ENCODE results near the gene SLC13A3. TPM values are rescaled to one million over a fixed set of nuclear protein-coding genes. Genes with fewer than 3 reads are reported as not detected.

Gene SLC13A3
- polyA plus RNA-seq, 1 donor = 3.7 TPM

DNA sequence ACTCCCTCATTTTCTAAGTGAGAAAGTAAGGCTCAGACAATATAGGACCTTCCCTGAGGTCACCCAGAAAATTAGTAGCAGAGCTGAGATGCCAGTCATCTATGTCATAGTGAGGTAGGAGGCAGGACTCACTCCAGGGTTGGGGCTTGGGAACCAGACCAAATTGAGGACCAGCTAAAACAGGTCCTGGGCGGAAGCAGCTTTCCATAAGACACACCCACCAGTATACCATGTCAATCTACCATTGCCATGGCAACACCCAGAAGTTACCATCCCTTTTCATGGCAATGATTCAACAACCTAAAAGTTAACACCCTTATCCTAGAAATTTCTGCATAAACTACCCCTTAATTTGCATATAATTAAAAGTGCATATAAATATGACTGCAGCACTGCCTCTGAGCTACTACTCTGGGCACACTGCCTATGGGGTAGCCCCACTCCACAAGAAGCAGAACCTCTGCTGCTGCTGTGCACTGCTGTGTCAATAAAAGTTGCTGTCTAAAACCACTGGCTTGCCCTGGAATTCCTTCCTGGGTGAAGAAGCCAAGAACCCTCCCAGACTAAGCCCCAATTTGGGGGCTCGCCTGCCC lies 70.5 kb downstream of the SLC13A3 start:
- Histone ChIP-seq H3K9me3 (ENCODE audit: control insufficient read depth, low read depth, low read length) (no peaks in the 10 kb centered on the region), H3K27ac (ENCODE audit: low read length) (no peak overlapping the region), H3K4me3 (ENCODE audit: low read length) (no peak overlapping the region), H3K4me1 (ENCODE audit: control insufficient read depth, insufficient read depth, low read length) (no peaks in the 10 kb centered on the region), H3K27me3 (ENCODE audit: control insufficient read depth, insufficient read depth, low read length) (no peaks in the 10 kb centered on the region), H3K36me3 (ENCODE audit: control insufficient read depth, insufficient read depth, low read length) (no peaks in the 10 kb centered on the region)
- WGBS (ENCODE audit: insufficient coverage, low lambda C conversion rate) = no CpG with 5 or more reads among the region's 2 CpGs
- DNase-seq = no peak

DNA sequence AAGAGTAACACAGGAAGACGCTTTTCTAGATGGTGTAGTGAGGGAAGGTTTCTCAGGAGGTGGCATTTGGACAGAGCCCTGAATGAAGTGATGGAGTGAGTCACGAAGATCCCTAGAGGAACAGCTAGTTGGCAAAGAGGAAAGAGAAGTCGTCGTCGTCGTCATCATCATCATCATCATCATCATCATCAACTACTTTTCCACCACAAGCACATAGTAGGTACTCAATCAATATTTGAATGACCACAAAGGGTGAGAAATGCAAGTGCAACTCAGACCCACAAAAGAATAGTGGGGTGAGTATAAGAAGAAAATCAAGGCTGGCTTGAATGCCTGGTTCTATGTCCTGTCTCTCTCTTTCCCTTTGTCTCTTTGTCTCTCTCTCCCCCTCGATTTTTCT lies 72.5 kb downstream of the SLC13A3 start:
- no peaks in the 10 kb centered on the region for H3K4me1 ChIP-seq (ENCODE audit: control insufficient read depth, insufficient read depth, low read length)
- H3K4me3 ChIP-seq (ENCODE audit: low read length) = no peak overlapping the region
- no peaks in the 10 kb centered on the region for H3K36me3 ChIP-seq (ENCODE audit: control insufficient read depth, insufficient read depth, low read length)
- DNase-seq = no peak
- no peaks in the 10 kb centered on the region for H3K9me3 ChIP-seq (ENCODE audit: control insufficient read depth, low read depth, low read length)
- H3K27me3 ChIP-seq (ENCODE audit: control insufficient read depth, insufficient read depth, low read length) = no peaks in the 10 kb centered on the region
- 92% methylated on average over 2 of the region's 7 CpGs for WGBS (ENCODE audit: insufficient coverage, low lambda C conversion rate)
- no peak overlapping the region for H3K27ac ChIP-seq (ENCODE audit: low read length)

DNA sequence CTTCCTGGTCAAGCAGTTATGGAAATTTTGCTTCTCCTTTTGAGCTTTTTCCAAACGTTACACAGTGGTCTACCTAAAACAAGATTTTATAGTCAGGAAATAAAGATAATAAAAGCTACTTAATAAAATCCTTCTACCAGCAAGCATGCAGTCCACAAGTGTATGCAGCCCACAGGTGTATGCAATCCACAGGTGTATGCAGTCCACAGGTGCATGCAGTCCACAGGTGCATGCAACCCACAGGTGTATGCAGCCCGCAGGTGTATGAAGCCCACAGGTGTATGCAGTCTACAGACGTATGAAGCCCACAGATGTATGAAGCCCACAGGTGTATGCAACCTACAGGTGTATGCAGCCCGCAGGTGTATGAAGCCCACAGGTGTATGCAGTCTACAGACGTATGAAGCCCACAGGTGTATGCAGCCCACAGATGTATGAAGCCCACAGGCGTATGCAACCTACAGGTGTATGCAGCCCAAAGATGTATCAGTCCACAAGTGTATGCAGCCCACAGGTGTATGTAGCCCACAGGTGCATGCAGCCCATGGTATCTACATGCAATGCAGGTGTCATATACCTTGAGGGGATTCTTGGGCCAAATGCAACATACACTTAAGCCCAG lies 74.4 kb downstream of the SLC13A3 start:
- WGBS (ENCODE audit: insufficient coverage, low lambda C conversion rate) = no CpG with 5 or more reads among the region's 6 CpGs
- Histone ChIP-seq H3K27me3 (ENCODE audit: control insufficient read depth, insufficient read depth, low read length) (no peaks in the 10 kb centered on the region), H3K36me3 (ENCODE audit: control insufficient read depth, insufficient read depth, low read length) (no peaks in the 10 kb centered on the region), H3K4me3 (ENCODE audit: low read length) (no peak overlapping the region), H3K4me1 (ENCODE audit: control insufficient read depth, insufficient read depth, low read length) (no peaks in the 10 kb centered on the region), H3K27ac (ENCODE audit: low read length) (no peak overlapping the region), H3K9me3 (ENCODE audit: control insufficient read depth, low read depth, low read length) (no peaks in the 10 kb centered on the region)
- no peak for DNase-seq

DNA sequence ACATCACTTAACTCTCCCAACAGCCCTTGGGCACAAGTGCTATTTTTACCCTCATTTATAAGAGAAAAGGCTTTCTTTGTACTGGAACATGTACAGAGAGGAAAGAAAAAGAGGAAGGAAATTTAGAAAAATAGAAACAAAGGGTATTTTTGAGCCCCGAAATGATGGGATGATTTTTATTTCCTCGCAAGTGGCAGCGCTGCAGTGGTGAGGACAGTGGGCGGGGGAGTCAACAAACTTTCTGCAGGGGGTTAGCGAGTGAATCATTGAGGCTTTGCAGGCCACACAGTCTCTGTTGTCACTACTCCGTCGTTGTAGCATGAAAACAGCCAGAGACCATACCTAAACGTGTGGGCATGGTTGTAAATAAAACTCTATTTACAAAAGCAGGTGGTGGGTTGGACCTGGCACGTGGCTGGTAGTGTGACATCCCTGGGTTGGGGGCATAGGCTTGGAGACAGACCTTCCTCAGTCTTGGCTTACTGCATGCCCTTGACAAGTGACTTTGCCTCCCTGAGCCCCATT lies 75.3 kb downstream of the SLC13A3 start:
- no peaks in the 10 kb centered on the region for H3K4me1 ChIP-seq (ENCODE audit: control insufficient read depth, insufficient read depth, low read length)

DNA sequence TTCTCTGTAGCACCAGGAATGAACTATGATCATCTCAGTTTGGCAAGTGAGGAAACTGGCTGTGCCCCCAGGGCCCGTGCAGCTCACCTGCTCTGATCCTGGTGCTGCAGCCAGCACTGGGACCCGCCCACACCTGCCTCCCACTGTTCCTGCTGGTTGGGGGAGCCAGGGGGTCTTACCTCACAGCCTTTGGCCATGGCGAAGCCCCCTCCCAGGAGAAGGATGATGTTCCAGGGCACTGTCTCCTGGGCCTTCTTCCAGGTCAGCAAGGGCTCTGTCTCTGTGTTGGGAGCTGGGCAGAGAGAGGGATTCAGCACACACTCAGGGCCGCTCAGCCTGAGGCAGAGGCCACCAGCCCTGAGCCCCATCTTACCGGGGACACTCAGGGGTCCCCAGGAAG lies 75.9 kb downstream of the SLC13A3 start:
- WGBS (ENCODE audit: insufficient coverage, low lambda C conversion rate) = no CpG with 5 or more reads among the region's 5 CpGs
- Histone ChIP-seq H3K9me3 (ENCODE audit: control insufficient read depth, low read depth, low read length) (no peaks in the 10 kb centered on the region), H3K36me3 (ENCODE audit: control insufficient read depth, insufficient read depth, low read length) (no peaks in the 10 kb centered on the region), H3K4me1 (ENCODE audit: control insufficient read depth, insufficient read depth, low read length) (no peaks in the 10 kb centered on the region), H3K27me3 (ENCODE audit: control insufficient read depth, insufficient read depth, low read length) (no peaks in the 10 kb centered on the region), H3K4me3 (ENCODE audit: low read length) (no peak overlapping the region), H3K27ac (ENCODE audit: low read length) (no peak overlapping the region)
- DNase-seq = no peak

More for the DNA sequence above, 75.3 kb downstream of the SLC13A3 start:
- no CpG with 5 or more reads among the region's 9 CpGs for WGBS (ENCODE audit: insufficient coverage, low lambda C conversion rate)
- no peaks in the 10 kb centered on the region for H3K9me3 ChIP-seq (ENCODE audit: control insufficient read depth, low read depth, low read length)
- no peak for DNase-seq
- no peak overlapping the region for H3K27ac ChIP-seq (ENCODE audit: low read length)
- H3K27me3 ChIP-seq (ENCODE audit: control insufficient read depth, insufficient read depth, low read length) = no peaks in the 10 kb centered on the region
- no peaks in the 10 kb centered on the region for H3K36me3 ChIP-seq (ENCODE audit: control insufficient read depth, insufficient read depth, low read length)
- no peak overlapping the region for H3K4me3 ChIP-seq (ENCODE audit: low read length)

DNA sequence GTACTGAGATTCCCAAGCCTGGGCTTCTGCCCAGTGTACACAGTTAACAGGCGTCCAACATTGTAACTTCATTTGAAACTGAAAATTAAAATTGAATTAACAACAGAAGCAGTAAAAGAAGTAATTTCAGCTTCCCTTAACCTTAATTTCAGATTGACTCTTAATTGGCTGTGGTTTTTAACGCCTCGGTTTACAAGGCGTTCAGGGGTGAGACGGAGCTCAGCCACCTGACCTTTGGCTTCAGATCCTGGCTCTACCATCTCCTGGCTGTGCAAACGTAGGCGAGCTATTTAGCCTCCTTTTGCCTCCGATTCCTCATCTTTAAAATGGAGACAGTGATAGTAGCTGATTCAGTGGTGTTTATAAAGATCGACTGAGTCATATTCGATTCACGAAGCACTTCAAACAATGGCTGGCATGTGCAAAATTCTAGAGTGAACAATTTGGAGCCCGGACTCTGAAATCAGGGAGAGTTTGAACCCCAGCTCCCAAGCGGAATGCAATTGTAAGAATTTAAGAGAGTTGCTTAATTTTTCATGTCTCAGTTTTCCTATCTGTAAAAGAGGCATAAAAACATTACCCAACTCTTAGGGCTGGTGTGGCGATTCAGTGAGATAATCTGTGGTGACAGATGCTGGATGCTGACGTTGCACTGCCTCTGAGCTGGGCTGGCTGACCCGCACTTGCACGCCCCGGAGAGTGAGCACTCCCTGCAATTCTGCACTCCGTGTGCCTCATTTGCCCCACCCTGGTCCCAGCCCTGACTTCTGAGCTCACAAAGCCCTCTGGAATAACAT lies 77.3 kb downstream of the SLC13A3 start:
- no peaks in the 10 kb centered on the region for H3K27me3 ChIP-seq (ENCODE audit: control insufficient read depth, insufficient read depth, low read length)
- no peaks in the 10 kb centered on the region for H3K36me3 ChIP-seq (ENCODE audit: control insufficient read depth, insufficient read depth, low read length)
- H3K4me1 ChIP-seq (ENCODE audit: control insufficient read depth, insufficient read depth, low read length) = no peaks in the 10 kb centered on the region
- no peaks in the 10 kb centered on the region for H3K9me3 ChIP-seq (ENCODE audit: control insufficient read depth, low read depth, low read length)
- no peak for DNase-seq
- WGBS (ENCODE audit: insufficient coverage, low lambda C conversion rate) = 93% methylated on average over 5 of the region's 19 CpGs
- H3K4me3 ChIP-seq (ENCODE audit: low read length) = no peak overlapping the region
- H3K27ac ChIP-seq (ENCODE audit: low read length) = no peak overlapping the region

DNA sequence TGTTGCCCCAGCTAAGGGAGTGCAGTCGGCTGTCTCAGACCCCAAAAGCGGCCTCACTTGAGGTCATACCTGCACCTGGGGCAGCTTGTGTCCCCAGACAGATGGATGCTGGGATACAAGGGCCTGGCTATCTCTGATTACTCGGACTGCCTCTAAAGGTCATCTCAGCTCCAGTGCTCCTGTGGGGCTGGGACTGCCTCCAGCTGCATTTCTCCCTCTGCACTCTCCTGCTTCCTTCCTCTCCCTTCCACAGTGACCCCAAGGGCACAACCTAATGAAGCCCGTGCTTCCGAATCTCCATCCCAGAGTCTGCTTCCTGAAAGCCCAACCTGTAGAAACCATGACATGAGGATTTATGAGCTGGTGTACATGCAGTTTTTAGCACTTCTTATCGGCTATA lies 78.0 kb downstream of the SLC13A3 start:
- H3K9me3 ChIP-seq (ENCODE audit: control insufficient read depth, low read depth, low read length) = no peaks in the 10 kb centered on the region
- H3K27ac ChIP-seq (ENCODE audit: low read length) = no peak overlapping the region
- DNase-seq = no peak
- 60% methylated on average over 2 of the region's 6 CpGs for WGBS (ENCODE audit: insufficient coverage, low lambda C conversion rate)
- H3K4me1 ChIP-seq (ENCODE audit: control insufficient read depth, insufficient read depth, low read length) = no peaks in the 10 kb centered on the region
- H3K4me3 ChIP-seq (ENCODE audit: low read length) = no peak overlapping the region
- H3K36me3 ChIP-seq (ENCODE audit: control insufficient read depth, insufficient read depth, low read length) = no peaks in the 10 kb centered on the region
- H3K27me3 ChIP-seq (ENCODE audit: control insufficient read depth, insufficient read depth, low read length) = no peaks in the 10 kb centered on the region

DNA sequence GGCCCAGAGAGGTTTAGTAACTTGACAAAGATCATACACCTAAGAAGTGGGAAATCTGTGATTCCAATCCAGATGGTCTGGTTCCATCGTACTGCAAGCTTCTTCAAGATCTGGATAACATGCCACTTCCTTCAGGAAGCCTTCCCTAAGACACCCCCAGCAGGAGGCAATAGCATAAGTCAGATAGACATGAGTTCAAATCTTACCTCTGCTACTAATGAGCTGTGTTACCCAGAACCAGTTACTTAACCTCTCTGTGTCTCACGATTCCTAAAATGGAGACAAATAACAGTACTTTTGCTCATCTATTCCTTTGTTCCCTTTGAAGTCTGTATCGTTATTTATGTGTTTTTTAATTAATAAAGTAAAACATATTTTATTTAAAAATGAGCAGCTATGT lies 78.5 kb downstream of the SLC13A3 start:
- no peaks in the 10 kb centered on the region for H3K4me1 ChIP-seq (ENCODE audit: control insufficient read depth, insufficient read depth, low read length)
- no peaks in the 10 kb centered on the region for H3K27me3 ChIP-seq (ENCODE audit: control insufficient read depth, insufficient read depth, low read length)
- no peak overlapping the region for H3K27ac ChIP-seq (ENCODE audit: low read length)
- H3K9me3 ChIP-seq (ENCODE audit: control insufficient read depth, low read depth, low read length) = no peaks in the 10 kb centered on the region
- H3K4me3 ChIP-seq (ENCODE audit: low read length) = no peak overlapping the region
- H3K36me3 ChIP-seq (ENCODE audit: control insufficient read depth, insufficient read depth, low read length) = no peaks in the 10 kb centered on the region
- 100% methylated on average over 1 of the region's 3 CpGs for WGBS (ENCODE audit: insufficient coverage, low lambda C conversion rate)
- no peak for DNase-seq

DNA sequence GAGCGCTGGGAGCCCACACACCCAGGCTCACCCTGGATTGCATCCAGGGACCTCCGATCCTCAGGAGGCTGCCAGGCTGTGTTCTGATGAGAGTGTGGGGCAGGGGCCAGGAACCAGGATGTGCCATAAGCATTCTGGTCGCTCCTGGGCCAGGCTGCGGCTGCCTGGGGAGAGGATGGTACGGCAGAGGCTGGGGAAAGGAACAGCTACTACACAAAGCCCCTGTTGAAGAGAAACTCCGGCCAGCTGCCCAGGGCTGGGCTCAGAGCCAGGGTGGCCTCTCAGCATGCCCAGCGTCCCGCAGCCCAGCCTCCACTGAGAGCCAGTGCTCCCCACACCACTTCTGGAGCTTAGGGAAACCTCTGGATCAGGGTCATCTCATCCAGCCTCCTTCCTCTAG lies 79.1 kb downstream of the SLC13A3 start:
- Histone ChIP-seq H3K9me3 (ENCODE audit: control insufficient read depth, low read depth, low read length) (no peaks in the 10 kb centered on the region), H3K36me3 (ENCODE audit: control insufficient read depth, insufficient read depth, low read length) (no peaks in the 10 kb centered on the region), H3K4me3 (ENCODE audit: low read length) (no peak overlapping the region), H3K4me1 (ENCODE audit: control insufficient read depth, insufficient read depth, low read length) (no peaks in the 10 kb centered on the region), H3K27ac (ENCODE audit: low read length) (no peak overlapping the region), H3K27me3 (ENCODE audit: control insufficient read depth, insufficient read depth, low read length) (no peaks in the 10 kb centered on the region)
- no CpG with 5 or more reads among the region's 8 CpGs for WGBS (ENCODE audit: insufficient coverage, low lambda C conversion rate)
- DNase-seq = no peak

DNA sequence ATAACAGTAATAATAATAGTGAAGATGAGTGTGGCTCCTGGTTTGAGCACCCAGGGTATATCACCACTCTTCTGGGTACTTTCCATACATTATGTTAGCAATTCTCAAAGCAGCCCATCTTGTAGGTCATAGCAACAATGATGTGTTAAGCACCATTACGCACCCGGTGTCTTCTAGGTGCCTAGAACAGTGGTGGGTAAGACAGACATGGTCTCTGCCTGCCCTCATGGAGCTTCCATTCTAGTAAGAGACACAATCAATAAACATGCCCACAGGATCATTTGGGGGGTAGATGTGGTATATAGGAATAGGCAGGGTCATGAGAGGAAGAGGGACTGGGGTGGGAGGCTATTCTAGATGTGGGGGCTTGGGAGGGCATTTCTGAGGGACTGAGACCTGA lies 79.8 kb downstream of the SLC13A3 start:
- no CpG with 5 or more reads among the region's 2 CpGs for WGBS (ENCODE audit: insufficient coverage, low lambda C conversion rate)
- no peaks in the 10 kb centered on the region for H3K4me1 ChIP-seq (ENCODE audit: control insufficient read depth, insufficient read depth, low read length)
- no peak overlapping the region for H3K27ac ChIP-seq (ENCODE audit: low read length)
- no peaks in the 10 kb centered on the region for H3K27me3 ChIP-seq (ENCODE audit: control insufficient read depth, insufficient read depth, low read length)
- no peak for DNase-seq
- no peaks in the 10 kb centered on the region for H3K36me3 ChIP-seq (ENCODE audit: control insufficient read depth, insufficient read depth, low read length)
- no peak overlapping the region for H3K4me3 ChIP-seq (ENCODE audit: low read length)
- no peaks in the 10 kb centered on the region for H3K9me3 ChIP-seq (ENCODE audit: control insufficient read depth, low read depth, low read length)

Measured in large intestine (tissue), 3 donors.